Neural progenitor cell (in vitro differentiated cells): ENCODE data around the gene RAI1.

Experiments used
- EZH2phosphoT487 ChIP-seq: fragments of 200-600 bp; sonication (generic); IDR thresholded peaks from 2 replicates; pipeline ENCODE4 v1.6.1; 2017; ENCODE audit warnings: antibody characterized with exemption
- TF ChIP-seq, protein P1 (sequence below): fragments of 200-600 bp; sonication (generic); IDR thresholded peaks from 2 replicates; pipeline ENCODE4 v1.5.1; 2017; ENCODE audit warnings: antibody characterized with exemption, mild to moderate bottlenecking

GRCh38 chr17:17661134-17661533, 20.1 kb upstream of the RAI1 start:
- TF ChIP-seq, protein P1, sequence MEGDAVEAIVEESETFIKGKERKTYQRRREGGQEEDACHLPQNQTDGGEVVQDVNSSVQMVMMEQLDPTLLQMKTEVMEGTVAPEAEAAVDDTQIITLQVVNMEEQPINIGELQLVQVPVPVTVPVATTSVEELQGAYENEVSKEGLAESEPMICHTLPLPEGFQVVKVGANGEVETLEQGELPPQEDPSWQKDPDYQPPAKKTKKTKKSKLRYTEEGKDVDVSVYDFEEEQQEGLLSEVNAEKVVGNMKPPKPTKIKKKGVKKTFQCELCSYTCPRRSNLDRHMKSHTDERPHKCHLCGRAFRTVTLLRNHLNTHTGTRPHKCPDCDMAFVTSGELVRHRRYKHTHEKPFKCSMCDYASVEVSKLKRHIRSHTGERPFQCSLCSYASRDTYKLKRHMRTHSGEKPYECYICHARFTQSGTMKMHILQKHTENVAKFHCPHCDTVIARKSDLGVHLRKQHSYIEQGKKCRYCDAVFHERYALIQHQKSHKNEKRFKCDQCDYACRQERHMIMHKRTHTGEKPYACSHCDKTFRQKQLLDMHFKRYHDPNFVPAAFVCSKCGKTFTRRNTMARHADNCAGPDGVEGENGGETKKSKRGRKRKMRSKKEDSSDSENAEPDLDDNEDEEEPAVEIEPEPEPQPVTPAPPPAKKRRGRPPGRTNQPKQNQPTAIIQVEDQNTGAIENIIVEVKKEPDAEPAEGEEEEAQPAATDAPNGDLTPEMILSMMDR, result no peak
- no peak for TF ChIP-seq EZH2phosphoT487
